GM12801 (cell line): ENCODE data around the gene BHLHA15.

Experiments used
- TF ChIP-seq, protein P1 (sequence below): IDR thresholded peaks from one replicate; pipeline ENCODE4 v1.5.1; 2011; ENCODE audit warnings: control low read depth; ENCODE audit not compliant: insufficient read length; ENCODE audit errors: extremely low read depth

Gene BHLHA15

DNA sequence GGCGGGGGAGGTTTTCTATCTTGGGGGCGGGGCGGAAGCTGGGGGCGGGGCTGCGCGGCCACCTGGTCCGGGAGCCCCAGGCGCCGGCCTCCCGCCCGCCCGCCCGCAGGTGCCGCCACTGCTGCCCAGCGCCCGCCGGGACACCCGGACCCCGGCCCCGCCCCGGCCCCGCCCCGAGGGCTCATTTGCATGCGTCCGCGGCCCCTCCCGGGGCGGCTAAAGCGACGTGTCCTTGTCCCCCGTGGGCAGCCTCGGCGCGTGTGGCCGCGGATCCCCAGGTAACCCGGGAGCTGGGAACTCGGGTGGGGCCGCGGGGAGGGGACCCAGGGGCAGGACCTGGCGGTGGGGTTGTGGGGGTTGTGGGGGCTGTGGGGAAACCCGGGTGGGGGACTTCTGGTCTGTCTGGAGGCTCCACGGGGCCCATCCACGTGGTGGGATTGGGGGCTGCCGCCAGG, at the start of gene BHLHA15:
TSS of gene BHLHA15 (plus strand) at position 219 of the 455 bp plus-strand sequence. CDS start 871 bp downstream, outside the sequence.
- TF ChIP-seq, protein P1, sequence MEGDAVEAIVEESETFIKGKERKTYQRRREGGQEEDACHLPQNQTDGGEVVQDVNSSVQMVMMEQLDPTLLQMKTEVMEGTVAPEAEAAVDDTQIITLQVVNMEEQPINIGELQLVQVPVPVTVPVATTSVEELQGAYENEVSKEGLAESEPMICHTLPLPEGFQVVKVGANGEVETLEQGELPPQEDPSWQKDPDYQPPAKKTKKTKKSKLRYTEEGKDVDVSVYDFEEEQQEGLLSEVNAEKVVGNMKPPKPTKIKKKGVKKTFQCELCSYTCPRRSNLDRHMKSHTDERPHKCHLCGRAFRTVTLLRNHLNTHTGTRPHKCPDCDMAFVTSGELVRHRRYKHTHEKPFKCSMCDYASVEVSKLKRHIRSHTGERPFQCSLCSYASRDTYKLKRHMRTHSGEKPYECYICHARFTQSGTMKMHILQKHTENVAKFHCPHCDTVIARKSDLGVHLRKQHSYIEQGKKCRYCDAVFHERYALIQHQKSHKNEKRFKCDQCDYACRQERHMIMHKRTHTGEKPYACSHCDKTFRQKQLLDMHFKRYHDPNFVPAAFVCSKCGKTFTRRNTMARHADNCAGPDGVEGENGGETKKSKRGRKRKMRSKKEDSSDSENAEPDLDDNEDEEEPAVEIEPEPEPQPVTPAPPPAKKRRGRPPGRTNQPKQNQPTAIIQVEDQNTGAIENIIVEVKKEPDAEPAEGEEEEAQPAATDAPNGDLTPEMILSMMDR, result no peak

DNA sequence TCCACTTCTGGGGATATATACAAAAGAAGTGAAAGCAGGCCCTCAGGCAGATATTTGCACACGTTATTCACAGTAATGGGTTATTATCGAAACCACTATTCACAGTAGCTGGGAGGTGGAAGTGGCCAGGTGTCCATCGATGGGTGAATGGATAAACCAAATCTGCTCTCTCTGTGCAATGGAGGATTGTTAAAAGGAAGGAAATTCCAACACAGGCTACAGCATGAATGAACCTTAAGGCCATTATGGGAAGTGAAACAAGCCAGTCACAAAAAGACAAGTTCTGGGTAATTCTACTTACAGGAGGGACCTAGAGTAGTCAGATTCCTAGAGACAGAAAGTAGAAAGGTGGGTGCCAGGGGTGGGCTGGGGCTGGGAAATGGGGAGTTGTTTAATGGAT, 48.5 kb upstream of the BHLHA15 start:
- TF ChIP-seq, protein P1, result no peak

DNA sequence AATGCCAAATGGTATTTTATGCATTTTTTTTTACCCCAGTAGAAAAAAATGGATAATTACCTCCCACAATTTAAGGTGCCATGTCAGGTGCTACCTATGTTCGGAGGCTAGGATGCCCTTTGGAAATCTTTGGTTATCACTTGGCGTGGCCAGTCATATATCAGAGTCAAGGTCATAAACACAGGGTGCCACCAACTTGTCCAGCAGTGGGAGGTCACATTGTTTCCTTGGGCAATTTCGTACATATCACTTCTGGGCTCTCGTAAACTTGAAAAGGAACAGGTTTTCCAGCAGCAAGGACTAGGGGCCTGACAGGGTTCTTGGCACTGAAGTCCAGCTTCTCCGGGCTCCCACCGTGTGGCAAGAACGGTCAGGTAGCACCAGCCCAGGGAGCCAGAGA, 48.0 kb upstream of the BHLHA15 start:
- TF ChIP-seq, protein P1, result no peak

DNA sequence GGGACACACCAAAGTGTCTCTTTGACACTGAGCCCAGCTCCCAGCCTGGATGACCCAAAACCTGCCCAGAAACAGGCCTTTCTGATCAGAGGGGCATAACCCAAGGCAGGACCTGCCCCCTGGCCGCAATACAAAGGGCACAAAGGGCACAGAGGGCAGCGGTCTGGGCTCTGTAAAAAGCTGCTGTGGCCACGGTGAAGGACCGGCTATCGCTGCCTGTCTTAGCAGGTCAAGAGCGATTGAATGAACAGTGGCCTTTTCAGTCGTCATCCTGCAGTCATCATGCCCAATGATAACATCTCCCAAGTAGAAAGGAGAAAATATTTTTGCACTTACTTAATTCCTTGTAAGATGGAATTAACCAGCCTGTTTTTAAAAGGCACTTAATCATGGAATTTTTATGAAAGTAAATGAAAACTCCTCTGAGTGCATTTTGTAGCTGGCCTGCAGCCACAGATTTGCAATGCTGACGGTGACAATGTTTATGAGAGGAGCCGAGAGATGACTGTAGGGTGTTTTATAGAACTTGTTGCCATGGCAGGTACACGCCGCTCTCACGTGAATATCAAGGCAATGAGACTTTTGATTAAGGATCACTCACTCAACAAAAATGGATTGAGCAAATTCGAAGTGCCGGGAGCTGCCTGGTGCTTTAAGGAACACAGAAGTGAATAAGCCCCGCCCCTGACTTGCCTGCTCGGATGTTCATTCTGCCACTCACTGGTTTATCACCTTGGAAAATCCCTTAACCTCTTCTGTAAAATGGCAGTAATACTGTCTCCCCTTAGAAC, 47.3 kb upstream of the BHLHA15 start:
- TF ChIP-seq, protein P1, result no peak

DNA sequence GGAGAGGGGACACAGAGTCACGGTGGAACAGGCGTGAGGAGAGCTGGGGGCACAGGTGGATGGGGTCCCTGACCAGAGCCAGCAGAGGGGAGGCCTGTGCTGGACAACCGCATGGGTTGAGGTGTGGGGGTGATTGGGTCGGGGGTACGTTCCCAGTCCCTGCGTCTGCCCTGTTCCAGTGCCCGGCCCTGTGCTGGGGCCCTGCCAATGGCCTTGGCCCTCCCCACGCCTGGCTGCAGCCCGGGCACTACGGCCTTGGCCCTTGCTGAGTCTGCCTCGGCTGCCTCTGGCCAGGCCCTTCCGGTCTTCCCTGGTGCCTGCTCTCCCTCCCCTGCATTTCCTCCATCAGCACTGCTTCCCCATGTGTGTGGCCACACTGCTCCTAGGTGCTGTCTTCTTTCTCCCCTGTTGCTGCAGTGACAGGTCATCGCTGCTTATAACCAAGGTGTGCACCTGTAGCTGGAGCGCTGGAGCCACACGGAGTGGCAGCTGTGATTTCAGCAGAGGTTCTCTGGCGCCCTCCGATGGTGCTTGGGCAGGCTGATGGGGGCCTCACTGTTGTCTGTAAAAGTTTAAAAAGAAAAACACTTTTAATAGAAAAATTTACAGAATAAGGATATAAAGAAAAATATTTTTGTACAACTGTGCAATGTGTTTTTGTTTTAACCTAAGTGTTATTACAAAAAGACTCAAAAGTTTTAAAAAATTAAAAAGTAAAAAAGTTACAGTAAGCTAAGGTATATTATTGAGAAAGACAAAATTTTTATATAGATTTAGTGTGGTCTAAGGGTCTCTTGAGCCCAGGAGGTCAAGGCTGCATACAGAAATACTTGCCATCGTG, 45.2 kb upstream of the BHLHA15 start:
- TF ChIP-seq, protein P1, result no peak

DNA sequence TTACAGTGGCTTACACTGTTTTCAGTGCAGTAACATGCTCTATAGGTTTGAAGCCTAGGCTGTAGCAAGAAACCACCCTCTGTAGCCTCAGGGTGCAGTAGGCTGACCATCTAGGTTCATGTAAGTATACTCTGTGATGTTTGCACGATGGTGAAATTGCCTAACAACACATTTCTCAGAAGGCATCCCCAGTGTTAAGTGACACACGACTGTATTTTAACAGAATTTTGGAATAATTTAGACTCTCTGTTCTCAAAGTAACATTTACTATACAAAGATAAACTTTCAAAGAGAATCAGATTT, 44.6 kb upstream of the BHLHA15 start:
- TF ChIP-seq, protein P1, result no peak

DNA sequence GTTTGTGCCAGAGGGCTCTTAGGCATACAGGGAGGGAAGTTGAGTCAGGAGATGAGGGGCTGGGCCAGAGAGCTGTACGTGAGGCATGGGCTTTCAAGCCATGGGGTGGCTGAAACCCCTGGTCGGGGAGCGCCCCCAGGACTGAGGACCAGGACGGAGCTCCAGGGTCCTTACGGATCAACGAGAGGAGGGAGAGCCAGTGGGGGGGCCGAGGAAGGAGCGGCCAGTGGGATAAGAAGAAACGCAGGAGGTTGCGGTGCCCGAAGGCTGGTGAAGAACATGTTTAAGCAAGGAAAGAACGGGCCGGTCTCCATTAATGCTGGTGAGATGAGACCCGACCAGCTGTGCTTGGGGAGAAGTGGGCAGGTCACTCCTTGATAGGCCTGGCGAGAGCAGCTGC, 43.6 kb upstream of the BHLHA15 start:
- TF ChIP-seq, protein P1, result no peak
